OCI-LY7 (cell line): ENCODE results near the gene VWF. TPM values are rescaled to one million over a fixed set of nuclear protein-coding genes. Genes with fewer than 3 reads are reported as not detected.

ENCODE experiments used
- BruUV-seq: library from RNA; stranded (reverse); fragments of 400-500 nt; replicated peaks from 2 replicates; lab custom pipeline; 2021; lab: Mats Ljungman, UMichigan
- CTCF ChIA-PET: fragments of 300-600 bp; sonication (Branson Sonifier 250); formaldehyde crosslinking; loops from one replicate; lab custom pipeline; 2022; ENCODE audit warnings: antibody characterized with exemption; ENCODE audit not compliant: unreplicated experiment; lab: Charles Lee
- POLR2A ChIA-PET: fragments of 300-600 bp; sonication (Branson Sonifier 250); formaldehyde crosslinking; loops from one replicate; lab custom pipeline; 2022; ENCODE audit warnings: antibody characterized with exemption; lab: Charles Lee
- DNase-seq: peaks from one replicate; pipeline ENCODE4 v3.0.0-alpha.2; 2015; ENCODE audit warnings: low spot score
- H2AFZ ChIP-seq: fragments of 200-600 bp; sonication (generic), shearing (Covaris generic); 2 replicates; pipeline ENCODE4 v1.6.1; 2014; ENCODE audit warnings: mild to moderate bottlenecking, antibody characterized with exemption, low read length, moderate library complexity
- H3K27ac ChIP-seq: fragments of 200-600 bp; sonication (generic); 2 replicates; pipeline ENCODE4 v1.5.1; 2014; ENCODE audit warnings: mixed run types, low read depth, mild to moderate bottlenecking, moderate library complexity, low read length, inconsistent platforms; ENCODE audit not compliant: poor library complexity, severe bottlenecking
- H3K36me3 ChIP-seq: fragments of 200-600 bp; sonication (generic); 2 replicates; pipeline ENCODE4 v1.6.1; 2014; ENCODE audit warnings: mild to moderate bottlenecking, antibody characterized with exemption, low read length, moderate library complexity, mixed read lengths; ENCODE audit not compliant: insufficient read depth
- H3K4me1 ChIP-seq: fragments of 200-600 bp; sonication (generic); 2 replicates; pipeline ENCODE4 v1.5.1; 2014; ENCODE audit warnings: mild to moderate bottlenecking, low read length; ENCODE audit not compliant: insufficient read depth, poor library complexity, severe bottlenecking
- H3K4me2 ChIP-seq: fragments of 200-600 bp; sonication (generic); 2 replicates; pipeline ENCODE4 v1.6.1; 2014; ENCODE audit warnings: mild to moderate bottlenecking, low read length
- H3K4me3 ChIP-seq: fragments of 200-600 bp; sonication (generic); 2 replicates; pipeline ENCODE4 v1.5.1; 2014; ENCODE audit warnings: mild to moderate bottlenecking, low read depth, low read length; ENCODE audit not compliant: poor library complexity, severe bottlenecking
- H3K79me2 ChIP-seq: fragments of 200-600 bp; sonication (generic); 2 replicates; pipeline ENCODE4 v1.6.1; 2016; ENCODE audit warnings: low read depth, mild to moderate bottlenecking, low read length, moderate library complexity, mixed read lengths; ENCODE audit not compliant: insufficient read depth
- H3K9me2 ChIP-seq: fragments of 200-600 bp; sonication (generic); 2 replicates; pipeline ENCODE4 v1.6.1; 2016; ENCODE audit warnings: mild to moderate bottlenecking, low read length, mixed read lengths; ENCODE audit not compliant: insufficient read depth
- H3K9me3 ChIP-seq: fragments of 200-600 bp; sonication (generic); 2 replicates; pipeline ENCODE4 v1.6.1; 2014; ENCODE audit warnings: mild to moderate bottlenecking, mixed run types, low read length, mixed read lengths
- H4K20me1 ChIP-seq: fragments of 200-600 bp; sonication (generic); 2 replicates; pipeline ENCODE4 v1.6.1; 2014; ENCODE audit warnings: mild to moderate bottlenecking, antibody characterized with exemption, low read length, moderate library complexity, mixed read lengths; ENCODE audit not compliant: insufficient read depth
- CTCF ChIP-seq: fragments of 200-600 bp; sonication (generic); conservative IDR thresholded peaks from 2 replicates; pipeline ENCODE4 v1.5.1; 2014; ENCODE audit warnings: mild to moderate bottlenecking, antibody characterized with exemption, low read length, moderate library complexity, mixed read lengths
- EZH2phosphoT487 ChIP-seq: fragments of 200-600 bp; sonication (generic); IDR thresholded peaks from 2 replicates; pipeline ENCODE4 v1.6.1; 2018; ENCODE audit warnings: low read depth, borderline replicate concordance, mild to moderate bottlenecking, mixed run types, antibody characterized with exemption, low read length, moderate library complexity, mixed read lengths
- intact Hi-C: fragments of 100-400 bp; cut with micrococcal nuclease; formaldehyde crosslinking; loops from one replicate; pipeline ENCODE4 v1.10.0; 2022; ENCODE audit not compliant: unreplicated experiment
- total RNA-seq, 2 experiments: library from RNA; depleted of rRNA in 1 of 2; stranded (reverse); fragments of >200 nt in 1 of 2; shearing (Covaris generic) in 1 of 2; gene quantifications; 2 replicates each; pipeline ENCODE4 v1.2.3, GENCODE V29; 2014 to 2022

The VWF gene
- total RNA-seq, 2 experiments from 2014 or later: 0.32 TPM; not detected in 1

GRCh38 chr12:5910790-5911548, 213.5 kb downstream of the VWF start:
- Histone ChIP-seq H2AFZ (no peak overlapping the region), H3K4me2 (no peak overlapping the region), H3K27ac (no peak overlapping the region), H3K9me2 (no peaks in the 10 kb centered on the region), H4K20me1 (no peaks in the 10 kb centered on the region), H3K36me3 (no peaks in the 10 kb centered on the region), H3K4me1 (no peaks in the 10 kb centered on the region), H3K9me3 (no peaks in the 10 kb centered on the region), H3K4me3 (no peak overlapping the region), H3K79me2 (no peaks in the 10 kb centered on the region)
- ChIA-PET POLR2A (no interaction called here), CTCF (no interaction called here)
- no peak for DNase-seq
- TF ChIP-seq CTCF: no peak
- TF ChIP-seq EZH2phosphoT487: no peak
- no TSS peak for BruUV-seq
- intact Hi-C loops: no loop called here

DNA sequence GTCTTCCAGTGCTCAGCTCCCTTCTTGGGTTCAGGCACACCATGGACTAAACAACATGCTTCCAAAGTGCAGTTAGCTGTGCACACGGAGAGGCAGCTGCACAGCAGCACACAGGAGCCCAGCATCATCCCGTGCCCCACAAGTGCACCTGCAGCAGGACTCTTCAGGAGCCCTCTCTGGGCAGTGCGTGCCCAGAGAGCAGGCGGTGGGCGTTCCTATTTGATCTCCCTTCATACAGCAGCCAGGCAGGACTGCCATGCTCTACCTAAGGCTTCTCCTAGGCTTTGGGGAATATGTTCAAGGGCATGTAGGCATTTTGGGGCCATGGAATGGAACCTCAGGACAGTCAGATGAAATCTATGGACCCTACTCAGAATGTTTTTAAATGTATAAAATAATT, 214.9 kb downstream of the VWF start:
- CTCF ChIA-PET: no interaction called here
- Histone ChIP-seq H3K4me1 (no peaks in the 10 kb centered on the region), H2AFZ (no peak overlapping the region), H3K9me3 (no peaks in the 10 kb centered on the region), H3K9me2 (no peaks in the 10 kb centered on the region), H3K4me3 (no peak overlapping the region), H4K20me1 (no peaks in the 10 kb centered on the region), H3K36me3 (no peaks in the 10 kb centered on the region), H3K79me2 (no peaks in the 10 kb centered on the region), H3K27ac (no peak overlapping the region), H3K4me2 (no peak overlapping the region)
- intact Hi-C loops: no loop called here
- no peak for DNase-seq
- POLR2A ChIA-PET: no interaction called here
- no TSS peak for BruUV-seq
- TF ChIP-seq CTCF (no peak), EZH2phosphoT487 (no peak)

DNA sequence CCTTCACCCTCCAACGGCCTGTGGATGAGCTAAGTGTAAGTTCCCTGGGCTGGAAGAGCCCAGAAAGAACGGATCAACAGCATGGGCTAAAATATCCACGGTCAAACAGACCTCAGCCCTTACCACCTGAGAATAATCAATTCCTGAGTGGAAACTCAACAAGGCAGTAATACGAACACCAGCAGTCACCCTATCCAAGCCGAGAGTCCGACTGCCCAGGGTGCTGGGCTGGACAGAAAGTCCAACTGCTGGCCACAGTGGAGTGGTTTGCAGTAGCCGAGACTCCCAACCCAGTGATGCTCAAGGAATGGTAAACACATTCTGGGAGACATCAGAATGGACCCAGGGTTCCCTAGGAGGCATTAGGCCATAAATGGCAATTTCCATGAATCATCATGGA, 216.2 kb downstream of the VWF start:
- H4K20me1 ChIP-seq: no peaks in the 10 kb centered on the region
- H3K4me2 ChIP-seq: no peak overlapping the region
- H3K36me3 ChIP-seq: no peaks in the 10 kb centered on the region
- H3K4me1 ChIP-seq: no peaks in the 10 kb centered on the region
- H3K9me3 ChIP-seq: no peaks in the 10 kb centered on the region
- no TSS peak for BruUV-seq
- H3K79me2 ChIP-seq: no peaks in the 10 kb centered on the region
- intact Hi-C loops: no loop called here
- TF ChIP-seq CTCF: no peak
- no peak for TF ChIP-seq EZH2phosphoT487
- POLR2A ChIA-PET: interaction anchor here (0.5 kb wide), 1 partner anchor 381 kb away, joined by 3 read pairs; no protein-coding TSS in a partner anchor
- H3K4me3 ChIP-seq: no peak overlapping the region
- H3K9me2 ChIP-seq: no peaks in the 10 kb centered on the region
- H3K27ac ChIP-seq: no peak overlapping the region
- CTCF ChIA-PET: no interaction called here
- no peak for DNase-seq
- no peak overlapping the region for H2AFZ ChIP-seq
